Ectodermal cell (in vitro differentiated cells): ENCODE data around the gene TP53BP2.

Source experiments
- H3K27ac ChIP-seq: 2 replicates; pipeline ENCODE4 v1.7.0; 2013; ENCODE audit warnings: mild to moderate bottlenecking, low read depth, low read length; ENCODE audit not compliant: insufficient read depth, poor library complexity, severe bottlenecking
- H3K27me3 ChIP-seq: 2 replicates; pipeline ENCODE4 v1.7.0; 2013; ENCODE audit warnings: mild to moderate bottlenecking, low read length; ENCODE audit not compliant: insufficient read depth, control insufficient read depth, poor library complexity, severe bottlenecking
- H3K36me3 ChIP-seq: one replicate; pipeline ENCODE4 v1.7.0; 2013; ENCODE audit warnings: low read length; ENCODE audit not compliant: control insufficient read depth, insufficient read depth
- H3K4me1 ChIP-seq: one replicate; pipeline ENCODE4 v1.7.0; 2013; ENCODE audit warnings: low read length; ENCODE audit not compliant: control insufficient read depth, insufficient read depth
- H3K4me3 ChIP-seq: 2 replicates; pipeline ENCODE4 v1.7.0; 2013; ENCODE audit warnings: low read depth, low read length, control low read depth; ENCODE audit not compliant: insufficient read depth
- H3K9me3 ChIP-seq: 2 replicates; pipeline ENCODE4 v1.7.0; 2013; ENCODE audit warnings: mild to moderate bottlenecking, low read length, moderate library complexity; ENCODE audit not compliant: control insufficient read depth
- WGBS, 2 experiments: methylation state at CpG; one replicate each; pipeline ENCODE4 v1.1.7; 2013; ENCODE audit warnings: missing lambda C conversion rate in 2 of 2; 5-methylcytosine and 5-hydroxymethylcytosine counted together

TP53BP2 gene

GRCh38 chr1:223754681-223755431 lies 90.9 kb downstream of the TP53BP2 start:
- Histone ChIP-seq H3K4me3 (no peak overlapping the region), H3K4me1 (peaks cover 8% of the 10 kb centered on the region), H3K27ac (no peak overlapping the region), H3K36me3 (peaks cover 23% of the 10 kb centered on the region), H3K27me3 (no peaks in the 10 kb centered on the region), H3K9me3 (no peaks in the 10 kb centered on the region)
- WGBS, 2 experiments: 94 to 95% methylated on average over 17 of the region's 17 CpGs

DNA sequence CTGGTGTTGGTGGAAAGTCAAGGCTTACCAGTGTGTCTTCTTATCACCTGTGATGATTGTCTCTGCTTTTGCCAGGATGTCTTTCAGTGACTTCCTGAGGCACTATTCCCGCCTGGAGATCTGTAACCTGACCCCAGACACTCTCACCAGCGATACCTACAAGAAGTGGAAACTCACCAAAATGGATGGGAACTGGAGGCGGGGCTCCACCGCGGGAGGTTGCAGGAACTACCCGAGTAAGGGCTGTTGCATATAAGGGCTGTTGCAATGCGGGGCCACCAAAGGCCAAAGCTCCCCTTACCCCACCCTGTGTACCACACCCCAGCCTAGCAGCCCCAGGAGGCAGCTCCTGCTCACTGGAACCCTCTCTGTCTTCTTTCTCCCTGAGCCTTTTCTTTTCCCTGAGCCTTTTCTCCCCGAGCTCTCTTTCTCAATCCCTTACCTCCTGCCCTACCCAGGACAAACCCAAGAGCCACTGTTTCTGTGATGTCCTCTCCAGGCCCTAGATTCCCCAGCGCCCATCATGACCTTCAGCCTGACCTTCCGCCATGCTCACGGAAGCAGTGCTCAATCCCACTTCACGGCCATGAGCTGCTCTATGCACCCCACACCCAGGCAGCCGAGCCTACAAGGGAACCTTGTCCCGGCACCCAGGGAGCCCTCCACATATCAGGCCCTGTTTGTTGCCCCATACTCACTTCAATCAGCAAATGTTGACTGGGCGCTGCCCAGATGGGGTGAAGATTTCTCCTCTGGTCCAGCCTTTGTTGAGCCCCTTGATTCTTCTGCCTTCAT lies 92.8 kb downstream of the TP53BP2 start:
- peaks cover 8% of the 10 kb centered on the region for H3K4me1 ChIP-seq
- H3K27me3 ChIP-seq: peaks cover 9% of the 10 kb centered on the region
- no peak overlapping the region for H3K4me3 ChIP-seq
- no peaks in the 10 kb centered on the region for H3K9me3 ChIP-seq
- H3K27ac ChIP-seq: no peak overlapping the region
- peaks cover 23% of the 10 kb centered on the region for H3K36me3 ChIP-seq
- 66 to 70% methylated on average over 15 of the region's 15 CpGs for WGBS, 2 experiments

DNA sequence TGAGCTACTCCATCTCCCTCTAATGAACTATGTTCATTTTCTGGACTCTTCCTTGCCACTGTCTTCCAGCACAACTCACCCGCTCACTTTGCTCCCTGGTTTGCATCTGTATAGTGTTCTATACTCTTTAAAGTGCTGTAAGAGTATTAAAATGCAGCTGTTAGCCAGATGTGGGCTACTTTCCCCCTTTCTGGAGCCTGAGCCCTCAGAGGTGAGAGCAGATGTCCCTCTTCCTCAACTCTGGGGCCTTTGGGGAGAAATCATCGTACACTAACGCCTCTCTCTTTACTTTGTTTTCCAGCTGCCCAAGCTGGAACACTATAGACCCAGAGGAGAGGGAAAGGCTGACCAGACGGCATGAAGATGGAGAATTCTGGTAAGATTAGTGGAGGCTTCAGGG lies 94.1 kb downstream of the TP53BP2 start:
- peaks cover 23% of the 10 kb centered on the region for H3K36me3 ChIP-seq
- peaks cover 12% of the 10 kb centered on the region for H3K27me3 ChIP-seq
- 90 to 94% methylated on average over 4 of the region's 4 CpGs for WGBS, 2 experiments
- H3K27ac ChIP-seq: no peak overlapping the region
- no peaks in the 10 kb centered on the region for H3K9me3 ChIP-seq
- H3K4me1 ChIP-seq: peaks cover 8% of the 10 kb centered on the region
- no peak overlapping the region for H3K4me3 ChIP-seq

DNA sequence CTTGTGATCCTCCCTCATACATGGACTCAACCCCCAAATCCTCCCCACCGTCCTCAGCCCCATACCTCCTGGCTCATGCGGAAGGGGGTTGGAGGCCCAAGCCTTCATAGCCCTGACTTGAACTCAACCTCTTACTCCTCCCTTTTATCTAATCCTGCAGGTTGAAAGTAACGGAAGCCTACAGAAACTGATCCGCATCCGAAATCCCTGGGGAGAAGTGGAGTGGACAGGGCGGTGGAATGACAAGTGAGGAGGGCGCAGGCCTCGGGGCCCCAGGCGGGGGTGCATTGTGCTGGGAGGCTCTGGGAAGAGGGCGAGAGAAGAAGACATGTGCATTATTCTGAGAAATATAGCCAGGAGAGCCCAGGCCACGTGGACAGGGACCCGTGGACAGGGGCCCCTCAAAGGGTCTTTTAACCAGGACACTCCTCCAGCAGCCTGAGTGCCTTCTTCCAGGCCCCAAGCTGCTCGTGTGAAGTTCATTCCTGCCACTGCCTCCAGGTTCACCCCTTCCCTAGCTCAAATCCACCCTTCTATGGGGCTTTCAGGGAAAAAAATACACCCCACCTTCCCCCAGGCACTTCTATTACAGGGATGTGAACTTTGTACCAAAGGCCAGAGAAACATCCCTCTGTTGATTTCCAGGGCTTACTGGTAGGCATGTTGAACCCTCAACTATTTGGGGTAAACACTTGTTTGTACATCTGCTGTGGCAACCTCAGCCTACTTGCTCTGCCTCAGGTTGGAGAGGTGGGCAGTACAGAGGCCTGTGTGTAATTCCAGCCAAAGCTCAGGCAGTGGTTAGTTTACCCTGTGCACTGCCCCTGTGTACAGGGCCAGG lies 94.8 kb downstream of the TP53BP2 start:
- H3K36me3 ChIP-seq: peaks cover 23% of the 10 kb centered on the region

GRCh38 chr1:223748773-223749733 lies 96.7 kb downstream of the TP53BP2 start:
- 11 to 15% methylated on average over 57 to 61 of the region's 61 CpGs for WGBS, 2 experiments
- Histone ChIP-seq H3K4me3 (peak overlapping the region; percentile 43), H3K27me3 (peaks cover 12% of the 10 kb centered on the region), H3K36me3 (peaks cover 12% of the 10 kb centered on the region), H3K4me1 (peaks cover 8% of the 10 kb centered on the region), H3K27ac (no peak overlapping the region), H3K9me3 (no peaks in the 10 kb centered on the region)

More for the DNA sequence above, 94.8 kb downstream of the TP53BP2 start:
- peaks cover 8% of the 10 kb centered on the region for H3K4me1 ChIP-seq
- WGBS, 2 experiments: 88% methylated on average over 13 of the region's 13 CpGs
- peaks cover 12% of the 10 kb centered on the region for H3K27me3 ChIP-seq
- no peak overlapping the region for H3K4me3 ChIP-seq
- H3K9me3 ChIP-seq: no peaks in the 10 kb centered on the region
- H3K27ac ChIP-seq: no peak overlapping the region

- Histone ChIP-seq H3K36me3 (peaks cover 12% of the 10 kb centered on the region), H3K27me3 (peaks cover 12% of the 10 kb centered on the region), H3K27ac (no peak overlapping the region), H3K9me3 (no peaks in the 10 kb centered on the region), H3K4me3 (peak overlapping the region; percentile 43), H3K4me1 (peaks cover 8% of the 10 kb centered on the region)
- 50 to 58% methylated on average over 18 of the region's 18 CpGs for WGBS, 2 experiments
Measured at GRCh38 chr1:223748405-223748772, 97.4 kb downstream of the TP53BP2 start.

GRCh38 chr1:223747838-223748335 lies 97.9 kb downstream of the TP53BP2 start:
- Histone ChIP-seq H3K27me3 (peaks cover 12% of the 10 kb centered on the region), H3K4me1 (peaks cover 7% of the 10 kb centered on the region), H3K36me3 (peaks cover 10% of the 10 kb centered on the region), H3K27ac (no peak overlapping the region), H3K9me3 (no peaks in the 10 kb centered on the region), H3K4me3 (no peak overlapping the region)
- 86 to 89% methylated on average over 4 of the region's 4 CpGs for WGBS, 2 experiments

- WGBS, 2 experiments: 89 to 97% methylated on average over 4 of the region's 4 CpGs
- H3K27me3 ChIP-seq: peaks cover 12% of the 10 kb centered on the region
- H3K36me3 ChIP-seq: peaks cover 1% of the 10 kb centered on the region
- H3K9me3 ChIP-seq: no peaks in the 10 kb centered on the region
- H3K4me1 ChIP-seq: no peaks in the 10 kb centered on the region
- H3K27ac ChIP-seq: no peak overlapping the region
- no peak overlapping the region for H3K4me3 ChIP-seq
Measured at GRCh38 chr1:223745731-223746130, 100.0 kb downstream of the TP53BP2 start.

- Histone ChIP-seq H3K4me3 (no peak overlapping the region), H3K36me3 (no peaks in the 10 kb centered on the region), H3K27me3 (peaks cover 4% of the 10 kb centered on the region), H3K27ac (no peak overlapping the region), H3K9me3 (no peaks in the 10 kb centered on the region), H3K4me1 (no peaks in the 10 kb centered on the region)
- WGBS, 2 experiments: 93 to 94% methylated on average over 7 to 8 of the region's 9 CpGs
Measured at GRCh38 chr1:223742856-223743517, 102.8 kb downstream of the TP53BP2 start.
